HG03378 (cell line): Measurements from ENCODE around the gene PLEKHG5.

Experiments used
- ATAC-seq: cut with Tn5 transposase; IDR thresholded peaks from one replicate; pipeline ENCODE4 v1.9.1; 2021; ENCODE audit warnings: mild to moderate bottlenecking, moderate library complexity; ENCODE audit not compliant: unreplicated experiment

Gene PLEKHG5

GRCh38 chr1:6511056-6511455 lies 19.6 kb upstream of the PLEKHG5 start:
- ATAC-seq = no peak

- no peak for ATAC-seq
These were observed 19.0 kb upstream of the PLEKHG5 start for GRCh38 chr1:6510493-6510892.

GRCh38 chr1:6509919-6510291 lies 18.4 kb upstream of the PLEKHG5 start:
- no peak for ATAC-seq

- no peak for ATAC-seq
These were observed 17.9 kb upstream of the PLEKHG5 start for GRCh38 chr1:6509220-6509918.

- no peak for ATAC-seq
These were observed 17.3 kb upstream of the PLEKHG5 start for GRCh38 chr1:6508816-6509189.

- no peak for ATAC-seq
These were observed 16.8 kb upstream of the PLEKHG5 start for GRCh38 chr1:6508154-6508815.

- no peak for ATAC-seq
These were observed 16.0 kb upstream of the PLEKHG5 start for GRCh38 chr1:6507461-6507911.

GRCh38 chr1:6507037-6507428 lies 15.6 kb upstream of the PLEKHG5 start:
- ATAC-seq = no peak

GRCh38 chr1:6506210-6507036 lies 15.0 kb upstream of the PLEKHG5 start:
- ATAC-seq = no peak

GRCh38 chr1:6505367-6506209 lies 14.1 kb upstream of the PLEKHG5 start:
- ATAC-seq = no peak

GRCh38 chr1:6504887-6505286 lies 13.4 kb upstream of the PLEKHG5 start:
- no peak for ATAC-seq

- no peak for ATAC-seq
These were observed 12.6 kb upstream of the PLEKHG5 start for GRCh38 chr1:6503884-6504602.

- ATAC-seq = no peak
These were observed 10.8 kb upstream of the PLEKHG5 start for GRCh38 chr1:6502000-6502891.

- ATAC-seq = no peak
These were observed 9.9 kb upstream of the PLEKHG5 start for GRCh38 chr1:6501279-6501813.

GRCh38 chr1:6500544-6501278 lies 9.2 kb upstream of the PLEKHG5 start:
- no peak for ATAC-seq

- ATAC-seq = no peak
These were observed 7.8 kb upstream of the PLEKHG5 start for GRCh38 chr1:6499296-6499695.

GRCh38 chr1:6498576-6499111 lies 7.2 kb upstream of the PLEKHG5 start:
- ATAC-seq = no peak
